Kidney tubule cell (primary cell): ENCODE data around the gene ANTXR1.

Experiments
- DNase-seq: peaks from one replicate; pipeline ENCODE4 v3.0.0-alpha.2; 2018; ENCODE audit warnings: low spot score

Gene ANTXR1

DNA sequence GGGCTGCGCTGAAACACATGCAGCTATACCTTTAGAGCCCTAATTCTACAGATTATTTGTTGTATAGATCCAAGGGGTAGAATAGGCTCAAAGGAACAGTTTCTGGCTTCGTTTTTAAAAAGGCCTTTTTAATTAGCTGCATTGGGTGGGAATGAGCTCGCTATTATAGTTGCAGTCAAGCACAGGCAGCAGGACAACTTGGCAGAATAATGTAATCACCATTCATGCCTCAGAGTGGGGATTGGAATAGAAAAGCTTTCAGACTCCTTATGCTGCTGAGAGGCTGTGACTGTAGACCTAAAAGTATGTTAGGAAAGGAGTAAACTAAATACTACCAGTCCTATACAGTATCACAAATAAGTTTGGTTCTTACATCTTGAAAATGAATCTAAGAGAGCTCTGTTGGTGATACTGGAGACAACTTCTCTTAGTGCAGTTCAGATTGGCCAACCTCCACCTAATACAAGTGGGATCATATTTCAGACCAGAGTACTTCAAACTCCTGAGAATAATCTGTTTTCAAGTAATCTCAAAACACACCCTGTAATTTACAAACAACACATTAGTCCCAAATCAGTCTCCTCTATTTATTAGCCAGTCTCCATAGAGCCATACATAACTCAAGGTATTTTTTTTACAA, 121.4 kb downstream of the ANTXR1 start:
- DNase-seq, result no peak

DNA sequence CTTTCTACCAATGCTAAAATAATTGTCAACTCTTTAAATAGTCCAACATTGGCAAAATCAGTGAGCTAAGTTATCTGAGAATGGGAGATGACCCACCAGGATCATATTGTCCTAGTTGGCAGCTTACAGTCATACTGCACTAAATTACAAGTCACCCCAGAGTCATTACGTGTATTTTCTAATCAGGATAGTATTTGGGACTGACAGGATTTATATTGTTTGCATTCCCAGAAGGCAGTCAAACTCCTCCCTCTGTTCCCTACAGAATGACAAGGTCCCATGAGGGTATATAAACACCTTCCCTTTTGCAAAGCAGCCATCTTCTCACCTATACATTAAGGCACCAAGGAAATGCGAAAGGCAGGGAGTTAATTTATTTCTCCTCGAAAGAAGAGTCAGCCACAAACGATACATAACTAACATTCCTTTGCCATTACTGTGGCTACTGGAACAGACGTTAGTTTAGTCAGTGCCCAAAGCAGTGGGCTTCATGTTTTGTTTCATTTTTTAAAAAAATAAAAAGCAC, 125.3 kb downstream of the ANTXR1 start:
- DNase-seq, result peak; percentile 81

DNA sequence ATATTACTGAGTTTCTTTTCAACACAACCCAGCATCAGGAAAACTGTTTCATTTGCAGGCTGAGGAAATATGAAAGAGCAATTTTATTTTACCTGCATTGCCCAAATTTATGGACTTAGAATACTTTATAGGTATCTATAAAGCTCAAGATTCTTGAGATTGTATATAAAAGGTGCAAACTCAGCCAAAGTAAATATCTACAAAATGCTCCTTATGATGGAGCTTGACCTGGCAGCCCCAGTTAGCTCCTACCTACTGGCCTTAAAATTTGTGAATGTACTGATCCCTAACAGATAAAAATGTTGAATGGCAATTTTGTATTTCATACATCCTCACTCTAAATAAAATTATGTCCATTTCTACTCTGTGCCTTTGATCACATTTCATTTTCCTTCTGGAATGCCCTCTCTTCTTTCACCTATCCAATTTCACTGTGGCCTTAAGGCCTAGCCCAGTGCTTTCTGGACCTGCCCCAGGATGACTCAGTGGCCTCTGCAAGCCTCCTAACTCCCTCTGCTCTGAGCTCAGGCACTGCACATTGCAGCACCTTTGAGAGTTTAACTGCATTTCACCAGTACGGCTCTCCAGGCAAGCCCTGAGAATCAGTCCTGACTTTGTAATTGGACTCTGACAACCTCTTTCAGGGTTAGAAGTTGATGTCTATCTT, 125.9 kb downstream of the ANTXR1 start:
- DNase-seq, result peak; percentile 86

DNA sequence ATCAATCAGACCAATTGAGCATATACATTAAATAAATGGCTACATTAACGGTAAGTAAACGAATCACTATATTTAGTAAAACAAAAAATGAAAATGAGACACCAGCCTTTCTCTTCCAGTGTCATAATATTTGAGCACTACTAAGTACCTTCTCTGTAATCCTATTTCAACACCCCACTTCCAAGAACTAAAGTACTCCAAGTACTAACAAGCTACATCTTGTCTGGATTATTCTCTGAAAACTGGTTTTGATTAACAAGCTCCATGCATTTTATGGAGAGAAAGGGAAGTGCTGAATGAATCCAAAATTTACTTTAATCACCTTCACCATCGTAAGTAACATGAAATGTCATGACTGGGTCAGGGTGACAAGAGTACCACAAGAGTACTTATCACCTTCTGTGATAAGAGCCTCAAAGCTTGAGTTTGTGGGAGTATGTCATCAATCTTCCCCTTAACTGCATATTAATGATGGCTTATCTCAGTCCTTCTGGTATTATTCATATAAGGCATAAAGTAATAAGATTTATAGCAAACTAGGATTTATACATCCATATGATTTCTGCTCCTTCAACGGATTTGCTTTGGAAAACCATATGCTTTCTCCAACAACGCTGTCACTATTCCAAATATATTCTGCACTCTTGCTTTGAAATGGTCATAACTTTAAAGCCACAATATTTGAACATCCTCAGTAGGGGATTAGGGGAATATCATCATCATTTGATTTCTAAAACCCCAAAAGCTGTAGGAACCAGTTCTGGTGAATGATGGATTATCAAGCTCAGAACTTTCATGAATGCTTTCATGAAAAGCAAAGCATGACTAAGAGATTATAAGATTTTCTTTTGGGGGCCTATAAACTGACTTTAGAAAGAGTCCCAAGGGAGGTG, 127.0 kb downstream of the ANTXR1 start:
- no peak for DNase-seq

DNA sequence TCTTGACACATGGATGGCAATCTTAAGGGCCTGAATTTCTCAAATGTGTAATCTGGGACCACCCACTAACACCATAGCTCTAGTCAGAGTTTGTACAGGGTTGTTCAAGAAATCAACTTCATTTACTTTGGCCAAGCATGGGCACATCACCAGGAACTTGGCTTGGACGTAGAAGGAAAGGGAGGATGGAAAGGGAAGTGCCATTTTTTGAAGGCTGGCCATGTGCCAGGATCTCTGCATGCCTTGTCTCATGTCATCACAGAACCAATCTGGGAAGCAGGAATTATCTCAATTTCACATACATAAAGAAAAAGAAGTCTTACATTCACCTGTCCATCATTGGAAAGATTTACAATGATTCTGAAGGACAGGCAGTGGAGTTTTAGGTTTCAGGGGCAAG, 128.1 kb downstream of the ANTXR1 start:
- DNase-seq, result no peak

DNA sequence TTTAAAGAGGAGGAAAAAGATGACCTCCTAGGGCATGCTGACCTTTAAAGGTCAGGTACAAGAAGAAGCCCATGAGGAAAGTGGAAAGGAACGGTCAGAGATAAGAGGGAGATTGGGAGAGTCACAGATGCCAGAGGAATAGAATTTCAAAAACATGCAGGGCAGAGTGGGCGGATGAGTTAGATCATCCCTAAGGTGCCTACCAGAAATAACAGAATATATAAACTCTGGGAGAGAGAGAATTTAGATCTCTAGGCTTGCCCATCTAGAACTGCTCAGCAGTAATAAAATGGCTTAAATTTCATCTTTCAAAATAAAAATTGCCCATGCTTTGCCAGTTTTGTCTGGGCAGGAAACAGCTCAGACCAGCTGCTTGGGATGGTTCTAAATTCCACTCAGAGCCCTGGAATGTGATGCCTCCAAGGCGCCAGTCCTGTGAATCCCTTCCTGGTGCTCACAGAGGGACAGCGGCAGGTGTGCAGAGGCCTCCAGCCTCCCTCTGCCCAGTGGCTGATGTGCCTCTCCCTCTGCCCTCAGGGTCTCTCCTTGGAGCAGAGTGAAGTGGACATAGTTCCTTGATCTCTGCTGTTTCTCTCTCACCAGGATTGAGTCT, 130.9 kb downstream of the ANTXR1 start:
- DNase-seq, result peak; percentile 82

DNA sequence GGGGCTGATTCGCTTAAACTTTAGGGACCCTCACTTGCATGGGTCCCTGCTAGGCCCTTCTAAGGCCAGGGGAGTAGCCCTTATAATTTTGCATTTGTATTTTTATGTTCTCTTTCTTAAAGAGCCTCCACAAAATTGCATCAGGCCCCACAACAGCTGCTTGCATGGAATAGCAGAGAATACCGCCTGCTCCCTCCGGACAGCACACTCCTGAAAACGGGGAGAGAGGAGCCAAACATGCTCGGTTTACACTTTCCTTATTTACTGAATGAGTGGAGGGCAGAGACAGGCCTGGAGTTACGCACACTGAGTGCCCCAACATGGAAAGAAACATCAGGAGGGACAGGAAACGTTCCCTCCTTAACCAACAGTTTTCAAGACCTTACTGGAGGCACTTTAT, 132.2 kb downstream of the ANTXR1 start:
- no peak for DNase-seq

DNA sequence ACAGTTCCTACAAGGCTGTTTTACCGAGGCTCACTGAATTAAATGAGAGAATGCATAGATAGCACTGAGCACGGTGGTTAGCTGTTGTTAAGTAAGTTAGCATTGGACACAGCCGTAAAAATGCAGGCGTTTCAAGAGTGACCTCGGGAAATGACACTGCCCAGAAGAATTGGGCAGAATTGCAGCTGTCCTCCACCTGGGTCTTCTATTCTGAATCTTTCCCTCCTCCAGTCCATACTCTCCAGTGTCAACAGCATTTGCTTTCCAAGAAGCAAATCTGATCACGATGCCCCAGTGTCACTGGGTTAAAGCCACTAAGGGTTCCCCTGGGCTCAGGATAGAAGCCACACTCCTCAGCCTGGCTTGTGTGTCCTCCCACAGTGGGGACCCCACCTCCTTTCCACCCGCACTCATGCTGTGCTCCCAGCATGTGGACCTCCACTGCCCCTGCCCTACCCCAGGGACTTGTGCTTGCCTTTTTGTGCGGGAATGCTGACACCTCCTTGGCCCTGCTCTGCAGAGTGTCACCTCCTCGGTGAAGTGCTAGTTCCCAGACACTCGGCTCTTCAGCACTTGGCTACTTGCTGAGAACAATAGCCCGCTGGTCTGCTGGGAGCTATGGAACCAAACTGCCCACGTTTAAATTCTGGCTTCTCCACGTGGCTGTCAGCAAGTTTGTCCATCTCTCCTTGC, 135.0 kb downstream of the ANTXR1 start:
- DNase-seq, result no peak

DNA sequence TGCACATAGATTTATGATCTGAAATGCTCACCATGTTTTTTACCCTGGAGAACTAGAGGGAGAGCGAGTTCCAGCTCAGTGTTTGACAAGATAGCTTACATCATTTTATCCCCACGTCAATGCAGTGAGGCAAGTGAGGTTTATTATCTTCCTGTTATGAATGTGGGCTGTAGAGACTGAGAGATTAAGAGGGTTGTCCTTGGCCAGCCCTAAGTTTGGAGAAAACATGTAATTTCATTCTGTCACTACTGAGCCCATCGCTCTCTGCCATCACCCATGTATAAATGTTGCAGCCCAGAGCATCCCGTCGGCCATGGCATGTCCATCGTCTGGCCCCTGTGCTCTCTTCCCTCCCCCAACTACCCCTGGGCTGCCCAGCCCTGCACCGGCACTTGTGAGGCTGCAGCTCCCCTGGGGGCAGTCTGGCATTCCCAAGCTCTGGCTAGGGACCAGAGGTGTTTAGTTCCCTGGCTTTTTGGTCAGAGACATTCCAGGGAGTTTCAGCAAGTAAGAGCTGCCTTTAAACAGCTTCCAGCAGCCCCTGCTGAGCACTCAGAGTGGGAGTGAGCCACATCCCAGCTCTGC, 136.7 kb downstream of the ANTXR1 start:
- DNase-seq, result peak; percentile 32

DNA sequence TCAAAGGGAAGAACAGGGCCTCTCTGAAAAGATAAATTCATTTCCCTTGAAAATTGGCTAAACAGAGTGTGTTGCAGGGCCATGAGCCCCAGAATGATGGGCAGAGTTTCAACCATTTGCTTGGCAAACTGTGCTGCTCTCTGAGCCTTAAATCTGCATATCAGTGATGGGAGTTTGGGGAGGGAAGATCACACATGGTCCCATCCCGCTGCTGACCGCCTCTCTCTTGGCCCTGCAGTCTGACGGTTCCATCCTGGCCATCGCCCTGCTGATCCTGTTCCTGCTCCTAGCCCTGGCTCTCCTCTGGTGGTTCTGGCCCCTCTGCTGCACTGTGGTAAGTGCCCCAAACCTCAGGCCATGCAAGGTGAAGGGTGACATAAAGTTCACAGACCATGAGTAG, 139.0 kb downstream of the ANTXR1 start:
- DNase-seq, result no peak

DNA sequence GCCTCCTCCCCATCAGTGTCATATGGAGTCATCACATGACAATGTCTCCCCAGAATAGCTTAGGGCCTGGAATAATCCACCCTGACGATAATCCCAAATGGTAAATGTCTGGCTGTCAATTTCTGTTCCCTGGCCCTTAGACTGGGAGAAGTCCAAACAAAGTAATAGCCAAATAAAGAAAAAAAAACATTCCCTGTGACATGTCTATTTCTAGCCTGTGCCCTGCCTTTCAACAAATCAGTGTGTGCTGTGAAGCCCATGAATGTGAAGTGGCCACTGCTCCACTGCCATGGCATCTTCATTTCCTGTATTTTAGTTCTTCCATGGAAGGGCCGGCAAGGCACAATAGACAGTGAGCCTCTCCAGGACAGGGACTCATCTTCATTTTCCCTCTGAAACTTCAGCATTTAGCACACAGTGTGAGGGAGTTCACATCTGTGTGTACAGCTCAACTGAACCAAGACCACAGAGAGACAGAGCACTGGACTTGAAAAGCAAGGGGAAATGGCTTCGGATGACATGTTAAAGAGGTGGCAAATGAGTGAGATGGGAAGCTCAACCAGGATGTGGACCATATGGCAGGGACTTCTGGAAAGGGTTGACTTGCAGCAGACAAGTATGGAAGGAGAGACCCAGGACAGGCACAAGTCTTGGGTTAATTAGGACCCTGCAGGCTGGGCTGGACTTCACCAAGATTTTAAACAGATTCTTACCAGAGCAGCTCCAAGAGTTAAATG, 140.0 kb downstream of the ANTXR1 start:
- DNase-seq, result no peak

DNA sequence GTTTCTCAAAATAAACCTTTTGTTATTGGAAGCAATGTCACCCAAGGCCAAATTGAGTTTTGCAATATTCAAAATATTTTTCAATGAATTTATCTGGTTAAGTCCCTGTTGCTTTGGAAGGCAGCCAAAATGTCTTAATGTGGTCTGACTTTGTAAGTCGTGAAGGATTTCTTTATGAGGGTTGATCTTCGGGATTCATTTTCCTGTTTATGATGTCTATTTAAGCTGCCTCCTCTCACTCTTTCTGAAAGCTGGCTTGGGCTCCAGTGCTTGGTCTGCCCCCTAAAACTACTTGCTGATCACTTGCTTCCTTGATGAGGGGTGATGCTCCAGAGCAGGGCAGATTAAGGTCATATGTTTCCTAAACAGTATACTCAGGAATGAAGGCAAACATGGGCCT, 141.1 kb downstream of the ANTXR1 start:
- DNase-seq, result no peak

DNA sequence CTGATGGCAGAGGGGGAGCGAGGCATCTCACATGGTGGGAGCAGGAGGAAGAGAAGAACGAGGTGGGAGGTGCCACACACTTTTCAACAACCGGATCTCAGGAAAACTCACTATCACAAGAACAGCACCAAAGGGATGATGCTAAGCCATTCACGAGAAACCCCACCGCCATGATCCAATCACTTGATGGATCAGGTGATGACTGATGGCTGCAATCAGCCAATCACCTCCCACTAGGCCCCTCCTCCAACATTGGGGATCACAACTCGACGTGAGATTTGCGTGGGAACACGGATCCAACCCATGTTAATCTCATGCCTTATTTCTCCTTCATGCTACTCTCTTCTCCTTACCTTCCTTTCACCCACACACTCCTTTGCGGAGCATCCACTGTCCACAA, 143.6 kb downstream of the ANTXR1 start:
- DNase-seq, result no peak

DNA sequence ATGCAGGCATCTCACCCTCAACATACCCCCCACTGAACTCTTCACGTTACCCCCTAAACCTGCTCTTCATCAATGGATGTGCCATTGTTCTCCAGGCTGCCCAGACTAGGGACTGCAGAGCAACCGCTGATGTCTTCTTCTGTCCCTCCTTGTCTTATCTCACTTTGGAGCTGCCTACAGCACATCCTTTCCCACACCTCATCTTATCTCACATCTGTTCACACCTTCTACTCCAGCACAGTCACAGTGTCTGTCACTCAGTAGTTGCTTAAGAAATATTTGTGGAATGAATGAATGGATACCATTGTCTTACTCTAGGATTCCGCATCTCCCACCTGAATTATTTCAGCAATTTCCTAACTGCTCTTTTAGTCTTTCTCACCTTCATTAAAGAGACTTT, 144.5 kb downstream of the ANTXR1 start:
- DNase-seq, result no peak

DNA sequence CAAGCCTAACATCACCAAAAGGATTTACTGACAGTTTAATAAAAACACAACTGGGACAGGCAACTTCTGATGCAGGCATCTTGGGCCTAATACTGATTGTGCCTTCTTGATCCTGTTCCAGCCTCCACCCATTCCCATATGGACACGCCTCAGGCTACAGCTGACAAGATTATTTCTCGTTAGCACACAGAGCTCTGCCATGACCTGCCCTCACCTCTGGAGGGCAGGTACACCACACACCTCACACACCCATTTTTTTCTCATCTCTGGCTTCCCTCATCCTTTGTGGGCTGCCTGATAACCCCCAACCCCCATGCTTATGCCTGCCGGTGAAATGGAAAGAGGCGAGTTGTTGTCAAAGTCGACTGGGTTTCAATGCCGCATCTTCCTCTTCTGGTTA, 147.0 kb downstream of the ANTXR1 start:
- DNase-seq, result no peak

DNA sequence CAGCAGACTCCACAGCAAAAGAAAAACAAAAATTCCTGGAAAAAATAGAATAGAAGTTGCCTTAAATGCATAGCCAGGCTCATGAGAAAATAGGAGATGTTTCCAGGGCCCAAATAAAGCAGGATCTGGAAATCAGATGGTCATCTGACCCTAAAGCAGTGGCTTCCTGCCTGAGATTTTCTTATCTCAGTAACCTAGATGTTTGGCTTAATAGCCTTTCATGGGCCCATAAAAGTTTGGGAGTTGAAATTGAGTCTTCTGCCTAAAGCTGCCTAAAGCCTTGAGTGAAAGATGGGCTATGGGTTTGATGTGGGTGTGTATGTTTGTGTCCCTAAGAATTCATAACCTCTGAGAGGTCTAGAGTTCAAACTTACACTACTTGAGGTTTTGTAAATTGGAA, 149.1 kb downstream of the ANTXR1 start:
- DNase-seq, result no peak

DNA sequence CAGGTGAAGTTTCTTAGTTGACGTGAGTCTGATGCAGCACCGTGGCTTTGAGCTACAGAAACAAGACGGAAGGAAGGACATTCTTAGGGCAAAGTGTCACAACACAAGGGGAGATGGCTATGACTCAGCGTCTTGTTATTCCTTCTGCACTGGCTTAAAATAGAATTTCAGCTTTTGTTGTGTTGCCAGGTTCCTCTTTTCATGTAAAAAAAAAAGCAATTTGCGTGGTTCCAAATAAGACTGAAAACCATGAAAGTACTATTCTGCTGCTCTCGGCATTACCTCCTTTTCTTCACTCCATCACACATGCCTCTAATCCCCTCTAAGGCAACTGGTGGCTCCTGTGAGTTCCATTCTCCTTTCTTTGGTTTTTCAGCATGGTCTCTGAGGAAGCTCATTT, 150.1 kb downstream of the ANTXR1 start:
- peak; percentile 92 for DNase-seq

DNA sequence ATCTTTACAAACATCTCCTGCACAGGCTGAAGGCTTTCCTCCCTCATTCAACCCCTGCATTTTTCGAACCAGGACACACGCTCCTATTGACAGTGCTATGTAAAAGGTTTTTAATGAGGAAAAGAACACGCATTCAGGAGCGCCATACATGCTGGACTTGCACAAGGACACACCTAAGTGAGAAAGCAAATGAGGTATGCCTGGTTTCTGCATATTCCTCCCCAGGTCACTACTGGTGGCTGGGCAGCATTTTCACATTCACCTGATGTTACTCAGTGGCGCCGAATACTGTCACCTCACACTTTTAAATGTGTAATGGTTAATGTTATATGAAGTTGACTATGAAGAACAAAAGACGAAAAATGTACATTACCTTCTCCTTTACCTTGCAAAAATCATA, 150.6 kb downstream of the ANTXR1 start:
- no peak for DNase-seq

DNA sequence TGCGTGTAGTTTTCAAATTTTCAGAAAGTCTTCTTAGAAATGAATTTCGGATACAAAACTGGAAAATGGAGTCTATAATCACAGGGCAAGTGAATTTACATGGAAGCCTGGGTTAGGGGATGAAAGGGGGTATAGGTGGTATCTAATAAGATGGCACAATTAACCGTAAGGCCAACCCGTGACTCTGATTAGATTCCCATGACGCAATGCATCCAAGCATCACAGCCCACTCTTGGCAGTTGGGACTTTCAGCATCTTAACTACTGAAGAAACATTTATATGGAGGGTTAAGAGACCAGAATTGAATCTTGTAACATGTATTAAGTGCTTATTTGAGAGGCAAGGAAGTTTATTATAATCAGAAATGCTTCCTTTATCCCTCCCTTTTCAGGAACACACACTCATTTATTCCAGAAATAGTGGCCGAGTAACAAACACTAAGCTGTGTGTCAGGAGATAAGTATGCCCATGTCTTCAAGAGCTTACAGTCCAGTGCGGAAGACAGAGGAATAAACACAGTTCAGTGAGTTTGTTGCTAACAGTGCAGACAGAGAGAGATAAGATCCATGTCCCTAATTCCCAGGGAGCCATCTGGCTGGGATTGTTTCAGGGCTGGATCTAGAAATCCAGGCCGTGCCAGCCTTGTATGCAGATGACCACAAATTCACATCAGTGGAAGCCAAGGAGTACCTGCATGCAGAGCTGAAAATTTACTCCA, 151.2 kb downstream of the ANTXR1 start:
- DNase-seq, result peak; percentile 78
